Endodermal cell (in vitro differentiated cells): ENCODE results near the gene NCMAP. TPM values are rescaled to one million over a fixed set of nuclear protein-coding genes. Genes with fewer than 3 reads are reported as not detected.

Experiments used
- DNase-seq: peaks from one replicate; pipeline ENCODE4 v3.0.0-alpha.2; 2017
- H3K27ac ChIP-seq: 2 replicates; pipeline ENCODE4 v1.5.1; 2013; ENCODE audit warnings: mild to moderate bottlenecking, low read depth, low read length, moderate library complexity
- H3K27me3 ChIP-seq: 2 replicates; pipeline ENCODE4 v1.6.1; 2013; ENCODE audit warnings: mild to moderate bottlenecking, low read length, moderate library complexity; ENCODE audit not compliant: insufficient read depth, control insufficient read depth, poor library complexity, severe bottlenecking
- H3K36me3 ChIP-seq: 2 replicates; pipeline ENCODE4 v1.7.0; 2013; ENCODE audit warnings: mild to moderate bottlenecking, low read length, moderate library complexity; ENCODE audit not compliant: control insufficient read depth, insufficient read depth
- H3K4me1 ChIP-seq: one replicate; pipeline ENCODE4 v1.7.0; 2013; ENCODE audit warnings: low read length; ENCODE audit not compliant: control insufficient read depth, insufficient read depth
- H3K4me3 ChIP-seq: 2 replicates; pipeline ENCODE4 v1.5.1; 2013; ENCODE audit warnings: mild to moderate bottlenecking, low read length, moderate library complexity
- H3K9ac ChIP-seq: 2 replicates; pipeline ENCODE4 v1.6.1; 2013; ENCODE audit warnings: mild to moderate bottlenecking, low read length, moderate library complexity; ENCODE audit not compliant: poor library complexity, severe bottlenecking; ENCODE audit errors: extremely low read depth
- H3K9me3 ChIP-seq: 2 replicates; pipeline ENCODE4 v1.6.1; 2013; ENCODE audit warnings: mild to moderate bottlenecking, low read length, moderate library complexity; ENCODE audit not compliant: control insufficient read depth
- H3K27ac Mint-ChIP-seq: 2 replicates; pipeline ENCODE4 v1.8.0; 2020; ENCODE audit warnings: mixed read lengths
- H3K27me3 Mint-ChIP-seq: 2 replicates; pipeline ENCODE4 v1.8.0; 2021; ENCODE audit warnings: mild to moderate bottlenecking, mixed read lengths; ENCODE audit not compliant: insufficient read depth
- H3K36me3 Mint-ChIP-seq: 2 replicates; pipeline ENCODE4 v1.8.0; 2020; ENCODE audit warnings: low read depth, mixed read lengths
- H3K4me1 Mint-ChIP-seq: 2 replicates; pipeline ENCODE4 v1.8.0; 2020; ENCODE audit warnings: mixed read lengths
- H3K4me3 Mint-ChIP-seq: 2 replicates; pipeline ENCODE4 v1.8.0; 2020; ENCODE audit warnings: mild to moderate bottlenecking, moderate library complexity, mixed read lengths
- H3K9me3 Mint-ChIP-seq: 2 replicates; pipeline ENCODE4 v1.8.0; 2020; ENCODE audit warnings: mild to moderate bottlenecking, mixed read lengths
- WGBS, 2 experiments: methylation state at CpG; one replicate each; pipeline versions ENCODE4 v1.1.5 to v1.1.7; 2013; ENCODE audit warnings: missing lambda C conversion rate in 2 of 2, mixed read lengths in 1 of 2; ENCODE audit not compliant: insufficient coverage in 1 of 2, insufficient read length in 1 of 2; 5-methylcytosine and 5-hydroxymethylcytosine counted together
- total RNA-seq, 2 donors: library from RNA; stranded (reverse); fragmentation: NEBNext Ultra II Directional in 1 of 2; extraction: Animal tissue kit (Norgen Biotek cat#: 25700) in 1 of 2; gene quantifications; 2 replicates in 1 of 2; 3 replicates in 1 of 2; pipeline ENCODE4 v1.2.1, GENCODE V29; 2021
- TF ChIP-seq, protein P1 (sequence below): fragments of 200-600 bp; sonication (generic); conservative IDR thresholded peaks from 2 replicates; pipeline ENCODE4 v1.5.0; 2021; ENCODE audit warnings: antibody characterized with exemption, mild to moderate bottlenecking

NCMAP gene
- total RNA-seq, 2 donors from 2014 or later: 0.15 to 0.42 TPM

DNA sequence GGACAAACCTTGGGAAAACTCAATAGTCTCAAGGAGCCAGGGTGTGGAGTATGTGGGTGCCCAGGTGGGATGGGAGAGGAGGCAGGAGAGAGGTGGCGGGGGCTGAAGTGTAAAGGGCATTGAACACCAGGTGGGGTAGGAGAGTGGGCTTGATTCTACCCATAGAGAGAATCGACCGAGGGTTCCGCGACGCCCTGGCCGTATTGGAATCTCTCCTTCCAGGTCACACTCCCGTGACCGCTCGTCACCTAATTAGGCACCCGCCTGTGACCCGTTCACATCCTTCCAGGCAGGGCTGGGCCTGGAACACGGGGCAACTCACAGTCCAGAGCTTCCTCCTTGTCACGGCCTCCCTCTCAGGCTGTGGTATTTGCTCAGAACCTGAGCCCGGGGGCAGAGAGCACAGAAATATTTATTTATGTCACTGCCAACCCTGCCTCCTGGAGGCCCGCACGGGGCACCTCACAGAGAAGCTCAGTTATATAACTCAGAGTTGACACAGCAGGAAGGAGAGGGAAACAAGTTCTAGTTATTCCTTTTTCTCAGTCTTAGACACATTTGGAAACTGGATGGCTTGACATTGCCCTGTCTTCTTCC, 12.0 kb downstream of the NCMAP start:
- Mint-ChIP-seq H3K9me3 (peaks cover 1% of the 10 kb centered on the region), H3K4me3 (no peak overlapping the region), H3K27ac (no peak overlapping the region), H3K27me3 (no peaks in the 10 kb centered on the region), H3K4me1 (peaks cover 29% of the 10 kb centered on the region), H3K36me3 (no peaks in the 10 kb centered on the region)
- no peak overlapping the region for H3K27ac ChIP-seq
- no peaks in the 10 kb centered on the region for H3K27me3 ChIP-seq
- no peaks in the 10 kb centered on the region for H3K36me3 ChIP-seq
- 88 to 100% methylated on average over 2 to 17 of the region's 17 CpGs for WGBS, 2 experiments
- no peaks in the 10 kb centered on the region for H3K4me1 ChIP-seq
- no peak overlapping the region for H3K4me3 ChIP-seq
- H3K9me3 ChIP-seq: no peaks in the 10 kb centered on the region
- TF ChIP-seq, protein P1, sequence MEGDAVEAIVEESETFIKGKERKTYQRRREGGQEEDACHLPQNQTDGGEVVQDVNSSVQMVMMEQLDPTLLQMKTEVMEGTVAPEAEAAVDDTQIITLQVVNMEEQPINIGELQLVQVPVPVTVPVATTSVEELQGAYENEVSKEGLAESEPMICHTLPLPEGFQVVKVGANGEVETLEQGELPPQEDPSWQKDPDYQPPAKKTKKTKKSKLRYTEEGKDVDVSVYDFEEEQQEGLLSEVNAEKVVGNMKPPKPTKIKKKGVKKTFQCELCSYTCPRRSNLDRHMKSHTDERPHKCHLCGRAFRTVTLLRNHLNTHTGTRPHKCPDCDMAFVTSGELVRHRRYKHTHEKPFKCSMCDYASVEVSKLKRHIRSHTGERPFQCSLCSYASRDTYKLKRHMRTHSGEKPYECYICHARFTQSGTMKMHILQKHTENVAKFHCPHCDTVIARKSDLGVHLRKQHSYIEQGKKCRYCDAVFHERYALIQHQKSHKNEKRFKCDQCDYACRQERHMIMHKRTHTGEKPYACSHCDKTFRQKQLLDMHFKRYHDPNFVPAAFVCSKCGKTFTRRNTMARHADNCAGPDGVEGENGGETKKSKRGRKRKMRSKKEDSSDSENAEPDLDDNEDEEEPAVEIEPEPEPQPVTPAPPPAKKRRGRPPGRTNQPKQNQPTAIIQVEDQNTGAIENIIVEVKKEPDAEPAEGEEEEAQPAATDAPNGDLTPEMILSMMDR: peak; percentile 61
- H3K9ac ChIP-seq: no peak overlapping the region
- DNase-seq: peak; percentile 70

DNA sequence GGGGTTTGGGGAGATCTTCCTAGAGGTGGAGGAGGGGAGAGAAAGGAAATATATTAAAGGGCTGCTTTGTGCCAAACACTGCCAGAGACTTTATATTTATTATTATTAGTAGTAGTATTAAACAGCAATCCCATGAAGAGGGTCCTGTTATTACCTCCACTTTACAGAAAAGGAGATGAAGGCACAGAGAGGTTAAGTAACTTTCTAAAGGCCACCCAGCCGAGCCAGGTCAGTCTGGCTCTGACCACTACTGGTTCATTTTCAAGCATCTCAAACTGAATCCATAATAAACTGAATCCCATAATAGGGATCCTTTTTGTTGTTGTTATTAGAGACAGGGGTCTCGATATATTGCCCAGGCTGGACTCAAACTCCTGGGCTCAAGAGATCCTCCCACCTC, 12.6 kb downstream of the NCMAP start:
- no peaks in the 10 kb centered on the region for H3K27me3 Mint-ChIP-seq
- DNase-seq: no peak
- no peak overlapping the region for H3K4me3 Mint-ChIP-seq
- H3K36me3 ChIP-seq: no peaks in the 10 kb centered on the region
- no peaks in the 10 kb centered on the region for H3K36me3 Mint-ChIP-seq
- no peaks in the 10 kb centered on the region for H3K27me3 ChIP-seq
- peaks cover 1% of the 10 kb centered on the region for H3K9me3 Mint-ChIP-seq
- peaks cover 29% of the 10 kb centered on the region for H3K4me1 Mint-ChIP-seq
- H3K27ac Mint-ChIP-seq: no peak overlapping the region
- no peak overlapping the region for H3K9ac ChIP-seq
- H3K4me3 ChIP-seq: no peak overlapping the region
- H3K9me3 ChIP-seq: no peaks in the 10 kb centered on the region
- H3K27ac ChIP-seq: no peak overlapping the region
- 95 to 100% methylated on average over 1 to 2 of the region's 2 CpGs for WGBS, 2 experiments
- TF ChIP-seq, protein P1: no peak
- no peaks in the 10 kb centered on the region for H3K4me1 ChIP-seq

DNA sequence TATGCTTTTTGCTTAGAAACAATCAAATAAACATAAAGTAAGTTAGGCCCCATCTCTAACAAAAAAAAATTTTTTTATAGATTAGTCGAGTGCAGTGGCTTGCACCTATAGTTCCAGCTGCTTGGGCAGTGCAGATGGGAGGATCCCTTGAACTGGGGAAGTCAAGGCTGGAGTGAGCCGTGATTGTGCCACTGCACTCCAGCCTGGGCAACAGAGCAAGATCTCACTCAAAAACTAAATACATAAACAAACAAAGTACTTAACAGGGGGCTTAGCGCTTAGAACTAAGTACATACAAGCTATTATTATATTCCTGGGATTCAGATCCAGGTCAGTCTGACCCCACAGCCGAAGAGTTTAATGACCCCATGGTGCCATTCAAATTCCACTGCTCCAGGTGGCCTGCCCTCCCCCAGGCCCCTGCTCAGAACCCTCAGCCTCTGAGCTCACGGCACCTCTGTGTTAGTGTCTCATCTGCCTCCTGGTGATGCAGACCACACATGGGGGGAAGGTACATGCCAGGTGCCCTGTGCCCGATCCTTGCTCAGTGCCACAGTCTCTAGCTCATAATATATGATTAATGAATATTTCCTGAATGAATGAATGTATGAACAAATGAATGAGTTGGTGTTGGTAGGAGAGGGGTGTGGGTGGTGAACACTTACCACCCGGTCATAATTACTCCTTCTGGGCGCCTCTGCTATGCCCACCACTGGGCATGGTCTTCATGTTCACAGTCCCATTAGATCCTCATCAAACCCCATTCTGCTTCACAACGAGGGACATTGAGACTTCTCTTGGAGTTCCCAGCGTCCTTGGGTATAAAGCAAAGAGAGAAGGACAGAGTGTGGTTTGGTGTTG, 14.6 kb downstream of the NCMAP start:
- 88 to 92% methylated on average over 5 to 10 of the region's 10 CpGs for WGBS, 2 experiments
- no peak overlapping the region for H3K27ac Mint-ChIP-seq
- Histone ChIP-seq H3K27ac (no peak overlapping the region), H3K9me3 (no peaks in the 10 kb centered on the region), H3K27me3 (no peaks in the 10 kb centered on the region), H3K4me3 (no peak overlapping the region), H3K4me1 (no peaks in the 10 kb centered on the region), H3K9ac (no peak overlapping the region), H3K36me3 (no peaks in the 10 kb centered on the region)
- H3K9me3 Mint-ChIP-seq: no peaks in the 10 kb centered on the region
- peaks cover 29% of the 10 kb centered on the region for H3K4me1 Mint-ChIP-seq
- no peak for DNase-seq
- no peak overlapping the region for H3K4me3 Mint-ChIP-seq
- TF ChIP-seq, protein P1: no peak
- H3K27me3 Mint-ChIP-seq: no peaks in the 10 kb centered on the region
- no peaks in the 10 kb centered on the region for H3K36me3 Mint-ChIP-seq
